Tibial nerve (tissue), 4 donors: ENCODE measurements around the gene C7orf33. TPM values are rescaled to one million over a fixed set of nuclear protein-coding genes. Genes with fewer than 3 reads are reported as not detected.

Experiments
- DNase-seq, 2 donors: peaks; one replicate each; pipeline ENCODE4 v3.0.0-alpha.2; 2019; ENCODE audit warnings: low spot score in 2 of 2
- H3K27ac ChIP-seq, 4 donors: fragments of 200-600 bp; sonication (generic) in 3 of 4; one replicate each; pipeline ENCODE4 v1.5.1; 2017 to 2019; ENCODE audit warnings: mild to moderate bottlenecking in 1 of 4
- H3K27me3 ChIP-seq, 2 donors: fragments of 200-600 bp; sonication (generic) in 1 of 2; one replicate each; pipeline versions ENCODE4 v1.5.1 to v1.6.0; 2017 to 2019
- H3K36me3 ChIP-seq, 3 donors: fragments of 200-600 bp; sonication (generic); one replicate each; pipeline ENCODE4 v1.5.1; 2018 to 2019
- H3K4me1 ChIP-seq, 4 donors: fragments of 200-600 bp; sonication (generic) in 3 of 4; one replicate each; pipeline ENCODE4 v1.5.1; 2017 to 2019
- H3K4me3 ChIP-seq, 4 donors: fragments of 200-600 bp; sonication (generic) in 3 of 4; one replicate each; pipeline ENCODE4 v1.5.1; 2017 to 2019; ENCODE audit warnings: mild to moderate bottlenecking in 1 of 4, moderate library complexity in 1 of 4
- H3K9me3 ChIP-seq, 4 donors: fragments of 200-600 bp; sonication (generic) in 3 of 4; one replicate each; pipeline ENCODE4 v1.5.1; 2017 to 2019
- CTCF ChIP-seq, 5 experiments: fragments of 200-600 bp in 3 of 5; fragments of 450-650 bp in 2 of 5; sonication (generic) in 3 of 5; IDR thresholded peaks; one replicate each; pipeline ENCODE4 v1.5.1; 2016 to 2019; ENCODE audit warnings: antibody characterized with exemption in 5 of 5, mild to moderate bottlenecking in 3 of 5, moderate library complexity in 2 of 5
- EP300 ChIP-seq, 2 donors: sonication (generic); formaldehyde crosslinking; IDR thresholded peaks; one replicate each; pipeline ENCODE4 v1.6.1; 2017; ENCODE audit warnings: antibody characterized with exemption in 2 of 2, mild to moderate bottlenecking in 1 of 2
- POLR2A ChIP-seq, 2 donors: fragments of 450-650 bp; IDR thresholded peaks; one replicate each; pipeline ENCODE4 v1.6.1; 2017; ENCODE audit warnings: antibody characterized with exemption in 2 of 2, mild to moderate bottlenecking in 2 of 2, moderate library complexity in 2 of 2
- WGBS, 2 donors: methylation state at CpG; one replicate each; pipeline ENCODE4 v1.1.5; 2018; 5-methylcytosine and 5-hydroxymethylcytosine counted together
- total RNA-seq, 4 donors: library from RNA; depleted of rRNA; stranded (reverse); fragments of >200 nt; gene quantifications; one replicate each; pipeline ENCODE4 v1.1.0, GENCODE V29; 2016

Gene C7orf33
- total RNA-seq, 4 donors from 2014 or later, result not detected

GRCh38 chr7:148546857-148547256, 43.7 kb upstream of the C7orf33 start:
- peaks cover 0 to 9% (median 0%) of the 10 kb centered on the region in 4 donors for H3K9me3 ChIP-seq
- no peaks in the 10 kb centered on the region for H3K27me3 ChIP-seq
- no peak for TF ChIP-seq CTCF (IDR thresholded peaks at IDR 0.05)
- TF ChIP-seq EP300 (IDR thresholded peaks at IDR 0.05), result no peak
- TF ChIP-seq POLR2A (IDR thresholded peaks at IDR 0.05), result no peak
- WGBS, 2 donors, result 94 to 95% methylated on average over 8 of the region's 8 CpGs
- no peak for DNase-seq
- no peaks in the 10 kb centered on the region for H3K4me1 ChIP-seq
- H3K4me3 ChIP-seq, result no peak overlapping the region
- H3K36me3 ChIP-seq, result no peaks in the 10 kb centered on the region
- no peak overlapping the region for H3K27ac ChIP-seq

- no peak overlapping the region for H3K27ac ChIP-seq
Measured at GRCh38 chr7:148547951-148548350, 42.6 kb upstream of the C7orf33 start.

GRCh38 chr7:148553979-148554378, 36.6 kb upstream of the C7orf33 start:
- H3K9me3 ChIP-seq, result peaks cover 0 to 9% (median 0%) of the 10 kb centered on the region in 4 donors
- no peak for TF ChIP-seq POLR2A (IDR thresholded peaks at IDR 0.05)
- no peak for TF ChIP-seq EP300 (IDR thresholded peaks at IDR 0.05)
- no peak for TF ChIP-seq CTCF (IDR thresholded peaks at IDR 0.05)
- H3K4me1 ChIP-seq, result no peaks in the 10 kb centered on the region
- DNase-seq, result no peak
- no peaks in the 10 kb centered on the region for H3K36me3 ChIP-seq
- no peaks in the 10 kb centered on the region for H3K27me3 ChIP-seq
- H3K27ac ChIP-seq, result no peak overlapping the region
- WGBS, 2 donors, result 94 to 95% methylated on average over 3 of the region's 3 CpGs
- H3K4me3 ChIP-seq, result no peak overlapping the region

More at GRCh38 chr7:148547951-148548350, 42.6 kb upstream of the C7orf33 start:
- Histone ChIP-seq H3K9me3 (peaks cover 0 to 9% (median 0%) of the 10 kb centered on the region in 4 donors), H3K4me3 (no peak overlapping the region), H3K27me3 (no peaks in the 10 kb centered on the region), H3K36me3 (no peaks in the 10 kb centered on the region), H3K4me1 (no peaks in the 10 kb centered on the region)
- no peak for DNase-seq
- 75 to 76% methylated on average over 5 of the region's 5 CpGs for WGBS, 2 donors
- TF ChIP-seq CTCF (IDR thresholded peaks at IDR 0.05) (no peak), EP300 (IDR thresholded peaks at IDR 0.05) (no peak), POLR2A (IDR thresholded peaks at IDR 0.05) (no peak)

- WGBS, 2 donors, result 78 to 89% methylated on average over 1 to 3 of the region's 3 CpGs
- H3K27me3 ChIP-seq, result no peaks in the 10 kb centered on the region
- no peaks in the 10 kb centered on the region for H3K4me1 ChIP-seq
- H3K36me3 ChIP-seq, result no peaks in the 10 kb centered on the region
- TF ChIP-seq CTCF (IDR thresholded peaks at IDR 0.05) (no peak), EP300 (IDR thresholded peaks at IDR 0.05) (no peak), POLR2A (IDR thresholded peaks at IDR 0.05) (no peak)
- H3K9me3 ChIP-seq, result no peaks in the 10 kb centered on the region
- no peak for DNase-seq
- H3K27ac ChIP-seq, result no peak overlapping the region
- no peak overlapping the region for H3K4me3 ChIP-seq
Measured at GRCh38 chr7:148556892-148557291, 33.7 kb upstream of the C7orf33 start.

GRCh38 chr7:148558914-148559313, 31.7 kb upstream of the C7orf33 start:
- DNase-seq, result no peak
- 92 to 93% methylated on average over 1 of the region's 1 CpG for WGBS, 2 donors
- Histone ChIP-seq H3K27me3 (no peaks in the 10 kb centered on the region), H3K9me3 (no peaks in the 10 kb centered on the region), H3K4me1 (peaks cover 0 to 3% (median under 1%) of the 10 kb centered on the region in 4 donors), H3K4me3 (no peak overlapping the region), H3K27ac (no peak overlapping the region), H3K36me3 (no peaks in the 10 kb centered on the region)
- TF ChIP-seq POLR2A (IDR thresholded peaks at IDR 0.05) (no peak), EP300 (IDR thresholded peaks at IDR 0.05) (no peak), CTCF (IDR thresholded peaks at IDR 0.05) (no peak)
